EH (cell line): ENCODE results near the gene ZC3HAV1.

Experiments
- DNase-seq: peaks from one replicate; pipeline ENCODE4 v3.0.0-alpha.2; 2015; ENCODE audit warnings: low read depth

Gene ZC3HAV1

DNA sequence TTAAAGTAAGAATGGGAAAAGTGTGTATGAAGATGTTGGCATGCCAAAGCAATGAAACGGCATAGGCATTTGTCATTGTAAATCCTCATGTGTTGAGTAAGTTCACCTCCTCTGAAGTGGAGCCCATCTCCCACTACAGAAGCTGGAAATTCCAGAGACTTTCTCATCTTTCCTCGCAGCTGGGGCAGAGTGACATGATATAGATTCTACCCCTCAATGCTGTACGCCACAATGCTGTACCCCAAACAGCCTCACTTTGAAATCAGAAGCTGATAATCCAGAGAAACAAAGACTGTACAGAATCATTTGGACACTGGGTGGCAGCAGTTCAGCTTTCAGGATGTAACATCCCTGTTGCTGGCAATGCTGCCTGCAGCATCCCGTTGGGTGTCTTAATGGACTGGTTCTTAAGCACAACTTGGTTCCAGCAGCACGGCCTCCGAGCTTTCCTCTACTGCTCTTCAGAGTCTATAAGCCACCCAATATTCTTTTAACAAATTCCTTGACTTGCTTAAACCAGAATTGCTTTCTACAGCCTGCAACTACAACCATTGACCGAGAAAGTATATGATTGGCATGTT lies 92.5 kb downstream of the ZC3HAV1 start:
- peak; percentile 71 for DNase-seq

DNA sequence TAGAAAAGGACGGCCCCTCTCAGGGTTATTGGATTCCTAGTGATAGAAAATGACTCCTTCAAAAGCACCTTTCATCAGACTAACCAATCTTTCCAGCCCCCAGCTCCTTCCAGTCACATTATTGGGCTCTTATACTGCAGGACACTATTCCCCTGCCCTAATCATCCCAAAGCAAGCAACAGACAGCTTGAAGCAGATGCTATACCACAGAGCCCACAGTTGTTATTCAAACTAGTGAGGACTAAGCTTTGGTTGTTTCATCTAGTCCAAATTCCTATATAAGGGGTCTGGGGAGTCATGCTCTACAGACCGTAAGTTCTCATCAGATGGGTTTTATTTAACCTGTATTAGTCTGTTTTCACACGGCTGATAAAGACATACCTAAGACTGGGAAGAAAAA lies 98.1 kb downstream of the ZC3HAV1 start:
- no peak for DNase-seq

DNA sequence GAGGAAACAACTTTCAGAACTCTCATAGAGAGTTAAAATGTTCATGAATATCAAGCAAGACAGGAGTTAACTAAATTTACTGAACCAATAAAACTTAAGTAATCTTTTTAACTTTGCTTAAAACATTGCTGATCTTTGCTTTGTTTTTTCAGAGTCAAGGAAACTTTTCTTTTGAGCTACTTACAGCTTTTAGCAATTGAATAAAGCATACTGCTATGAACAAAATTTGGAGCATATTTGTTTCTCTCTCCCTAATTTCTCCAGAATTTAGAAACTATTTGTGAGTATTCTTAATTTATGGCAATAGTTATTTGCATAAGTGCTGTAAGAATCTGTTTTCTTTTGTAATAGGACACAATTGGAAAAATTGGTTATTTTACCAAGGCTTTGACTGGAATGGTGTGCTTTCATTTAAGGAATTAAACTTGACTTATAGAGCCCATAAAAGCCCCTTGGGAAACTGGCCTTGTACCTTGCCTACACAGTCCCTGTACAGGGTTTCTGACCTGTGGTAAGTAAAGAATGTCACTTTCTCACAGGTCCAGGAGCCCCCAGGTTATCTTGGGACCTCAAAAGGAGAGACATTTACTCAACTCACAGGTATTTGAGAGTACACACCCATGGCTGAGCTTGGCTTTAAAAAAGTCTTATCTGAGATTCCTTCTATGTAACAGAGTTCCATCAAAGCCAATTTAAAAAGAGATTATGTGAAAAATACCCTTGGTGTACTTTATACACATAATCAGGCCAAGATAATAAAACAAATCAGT lies 105.0 kb downstream of the ZC3HAV1 start:
- no peak for DNase-seq

DNA sequence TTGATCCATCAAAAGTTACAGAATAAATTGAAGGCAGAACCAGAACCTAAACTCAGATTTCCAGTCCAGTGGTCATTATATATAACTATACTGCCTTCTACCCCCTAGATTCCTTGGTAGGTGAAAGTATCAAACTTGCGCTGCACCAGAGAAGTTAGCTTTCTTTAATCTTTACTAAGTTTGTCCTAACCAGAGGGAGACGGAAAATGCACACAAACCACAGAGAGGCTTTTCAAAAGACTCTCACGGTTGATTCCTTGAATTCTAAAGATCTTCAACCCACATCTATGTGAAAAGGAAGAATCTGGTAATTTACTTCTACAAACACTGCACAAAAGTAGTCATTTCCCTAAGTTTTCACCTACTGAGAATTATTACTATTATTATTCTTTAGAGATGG lies 110.1 kb downstream of the ZC3HAV1 start:
- no peak for DNase-seq
